Osteoblast (primary cell): Measurements from ENCODE around the gene RPLP1. TPM values are rescaled to one million over a fixed set of nuclear protein-coding genes. Genes with fewer than 3 reads are reported as not detected.

Experiments used
- DNase-seq: peaks from one replicate; pipeline ENCODE4 v3.0.0; 2011; ENCODE audit warnings: low spot score, mixed read lengths; ENCODE audit not compliant: insufficient read length; ENCODE audit errors: missing footprints
- H2AFZ ChIP-seq: 2 replicates; pipeline ENCODE4 v1.6.0; 2011; ENCODE audit warnings: mild to moderate bottlenecking, low read length
- H3K27ac ChIP-seq: 2 replicates; pipeline ENCODE4 v1.5.1; 2011; ENCODE audit warnings: mild to moderate bottlenecking, low read depth, low read length, moderate library complexity
- H3K27me3 ChIP-seq: 2 replicates; pipeline ENCODE4 v1.6.0; 2012; ENCODE audit warnings: mild to moderate bottlenecking, control low read depth, inconsistent platforms, low read length, moderate library complexity; ENCODE audit not compliant: insufficient read depth
- H3K36me3 ChIP-seq: 2 replicates; pipeline ENCODE4 v1.5.1; 2011; ENCODE audit warnings: mild to moderate bottlenecking, low read length, control low read depth, moderate library complexity; ENCODE audit not compliant: insufficient read depth
- H3K4me1 ChIP-seq: 2 replicates; pipeline ENCODE4 v1.5.1; 2011; ENCODE audit warnings: mild to moderate bottlenecking, low read length, control low read depth, moderate library complexity; ENCODE audit not compliant: insufficient read depth
- H3K4me2 ChIP-seq: 2 replicates; pipeline ENCODE4 v1.6.0; 2011; ENCODE audit warnings: mild to moderate bottlenecking, low read length; ENCODE audit not compliant: insufficient read depth
- H3K4me3 ChIP-seq: fragments of 200-600 bp; sonication (generic); 3 replicates; pipeline ENCODE4 v1.5.1; 2012; ENCODE audit warnings: mild to moderate bottlenecking, low read length, inconsistent platforms; ENCODE audit not compliant: insufficient read depth
- H3K79me2 ChIP-seq: 2 replicates; pipeline ENCODE4 v1.6.0; 2012; ENCODE audit warnings: mild to moderate bottlenecking, low read length, control low read depth, inconsistent platforms; ENCODE audit not compliant: insufficient read depth
- H3K9me3 ChIP-seq: 2 replicates; pipeline ENCODE4 v1.5.1; 2011; ENCODE audit warnings: low read depth, low read length, control low read depth
- H4K20me1 ChIP-seq: 2 replicates; pipeline ENCODE4 v1.6.0; 2012; ENCODE audit warnings: mild to moderate bottlenecking, low read length, control low read depth; ENCODE audit not compliant: insufficient read depth
- total RNA-seq: library from RNA; depleted of rRNA; stranded (reverse); fragments of >200 nt; gene quantifications from 2 replicates; pipeline ENCODE4 v1.2.3, GENCODE V29; 2012
- TF ChIP-seq, protein P1 (sequence below): IDR thresholded peaks from 2 replicates; pipeline ENCODE4 v1.5.1; 2011; ENCODE audit warnings: mild to moderate bottlenecking, low read depth, low read length, moderate library complexity; ENCODE audit errors: extremely low read depth

RPLP1 gene
- total RNA-seq, 1 donor, result 71.7 TPM

DNA sequence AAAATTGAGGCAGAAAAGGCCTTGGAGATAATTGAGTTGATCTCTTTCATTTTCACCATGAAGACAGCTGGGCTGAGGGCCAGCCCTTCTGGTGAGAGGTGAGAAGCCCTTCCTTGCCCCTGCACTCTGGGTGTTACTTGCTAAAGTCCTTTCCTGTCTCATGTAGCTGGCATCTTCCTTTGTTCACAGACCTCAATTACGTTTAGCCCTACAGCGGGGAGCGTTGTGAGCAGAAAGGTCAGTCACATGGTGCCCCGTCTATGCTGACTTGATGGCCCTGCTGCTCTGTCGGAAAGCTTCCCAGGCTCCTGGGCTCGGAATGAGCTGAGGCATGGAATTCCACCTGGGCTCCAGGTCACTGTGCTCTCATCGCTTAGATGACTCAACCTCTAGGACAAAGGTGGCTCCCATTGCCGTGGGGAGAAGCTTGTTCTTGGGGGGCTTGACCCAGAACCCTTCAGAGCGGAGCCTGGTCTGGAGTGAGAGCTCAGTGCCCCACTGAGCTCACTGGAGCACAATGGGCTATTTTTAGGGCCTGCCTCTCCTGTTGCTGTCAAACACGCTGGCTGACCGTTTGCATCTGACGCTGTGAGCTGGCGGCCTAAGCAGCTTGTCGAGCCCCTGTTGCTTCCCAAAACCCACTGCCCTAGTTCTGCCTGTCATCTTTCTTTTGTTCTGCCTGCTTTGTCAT is 47.0 kb downstream of the RPLP1 start:
- DNase-seq, result no peak
- Histone ChIP-seq H4K20me1 (no peaks in the 10 kb centered on the region), H3K27me3 (peaks cover 14% of the 10 kb centered on the region), H3K9me3 (no peaks in the 10 kb centered on the region), H3K4me1 (no peaks in the 10 kb centered on the region), H2AFZ (no peak overlapping the region), H3K4me2 (no peak overlapping the region), H3K36me3 (no peaks in the 10 kb centered on the region), H3K27ac (no peak overlapping the region), H3K79me2 (no peaks in the 10 kb centered on the region), H3K4me3 (no peak overlapping the region)
- TF ChIP-seq, protein P1, sequence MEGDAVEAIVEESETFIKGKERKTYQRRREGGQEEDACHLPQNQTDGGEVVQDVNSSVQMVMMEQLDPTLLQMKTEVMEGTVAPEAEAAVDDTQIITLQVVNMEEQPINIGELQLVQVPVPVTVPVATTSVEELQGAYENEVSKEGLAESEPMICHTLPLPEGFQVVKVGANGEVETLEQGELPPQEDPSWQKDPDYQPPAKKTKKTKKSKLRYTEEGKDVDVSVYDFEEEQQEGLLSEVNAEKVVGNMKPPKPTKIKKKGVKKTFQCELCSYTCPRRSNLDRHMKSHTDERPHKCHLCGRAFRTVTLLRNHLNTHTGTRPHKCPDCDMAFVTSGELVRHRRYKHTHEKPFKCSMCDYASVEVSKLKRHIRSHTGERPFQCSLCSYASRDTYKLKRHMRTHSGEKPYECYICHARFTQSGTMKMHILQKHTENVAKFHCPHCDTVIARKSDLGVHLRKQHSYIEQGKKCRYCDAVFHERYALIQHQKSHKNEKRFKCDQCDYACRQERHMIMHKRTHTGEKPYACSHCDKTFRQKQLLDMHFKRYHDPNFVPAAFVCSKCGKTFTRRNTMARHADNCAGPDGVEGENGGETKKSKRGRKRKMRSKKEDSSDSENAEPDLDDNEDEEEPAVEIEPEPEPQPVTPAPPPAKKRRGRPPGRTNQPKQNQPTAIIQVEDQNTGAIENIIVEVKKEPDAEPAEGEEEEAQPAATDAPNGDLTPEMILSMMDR, result no peak

DNA sequence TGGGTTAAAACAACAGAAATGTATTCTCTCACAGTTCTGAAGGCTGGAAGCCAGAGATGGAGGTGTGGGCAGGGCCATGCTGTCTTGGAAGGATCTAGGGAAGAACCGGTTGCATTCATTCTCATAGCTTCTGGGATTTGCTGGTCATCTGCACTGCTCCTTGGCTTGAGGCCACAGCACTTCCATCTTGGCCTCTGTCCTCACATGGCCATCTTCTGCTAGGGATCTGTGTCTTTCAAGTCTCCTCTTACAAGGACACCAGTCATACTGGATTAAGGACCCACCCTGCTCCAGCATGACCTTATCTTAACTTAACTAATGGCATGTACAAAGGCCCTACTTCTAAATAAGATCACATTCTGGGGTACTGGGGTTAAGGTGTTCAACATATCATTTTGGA is 47.7 kb downstream of the RPLP1 start:
- peaks cover 12% of the 10 kb centered on the region for H3K27me3 ChIP-seq
- H2AFZ ChIP-seq, result no peak overlapping the region
- no peak for DNase-seq
- H3K79me2 ChIP-seq, result no peaks in the 10 kb centered on the region
- no peak overlapping the region for H3K27ac ChIP-seq
- H3K9me3 ChIP-seq, result no peaks in the 10 kb centered on the region
- TF ChIP-seq, protein P1, result no peak
- no peak overlapping the region for H3K4me2 ChIP-seq
- H3K36me3 ChIP-seq, result no peaks in the 10 kb centered on the region
- no peak overlapping the region for H3K4me3 ChIP-seq
- no peaks in the 10 kb centered on the region for H3K4me1 ChIP-seq
- no peaks in the 10 kb centered on the region for H4K20me1 ChIP-seq

DNA sequence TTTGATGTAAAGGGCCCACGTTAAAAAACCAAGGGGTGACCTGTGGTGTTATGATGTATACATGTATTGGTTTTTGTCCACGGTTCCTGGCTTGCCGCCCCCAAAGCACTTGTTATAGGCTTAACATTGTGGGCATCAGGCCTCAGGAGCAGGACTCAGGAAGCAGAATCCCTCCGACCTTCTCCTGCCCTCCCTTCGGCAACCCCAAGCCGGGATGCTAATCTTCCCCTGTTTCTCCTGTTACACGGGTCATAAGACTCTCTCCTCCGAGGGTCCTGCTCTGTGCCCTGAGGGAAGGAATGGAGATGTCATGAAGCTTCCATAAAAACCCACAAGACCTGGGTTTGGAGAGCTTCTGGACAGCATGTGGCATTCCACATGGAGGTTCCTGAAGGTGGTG is 48.8 kb downstream of the RPLP1 start:
- no peaks in the 10 kb centered on the region for H4K20me1 ChIP-seq
- no peak overlapping the region for H3K27ac ChIP-seq
- no peak for DNase-seq
- H3K4me2 ChIP-seq, result no peak overlapping the region
- no peaks in the 10 kb centered on the region for H3K4me1 ChIP-seq
- H3K36me3 ChIP-seq, result no peaks in the 10 kb centered on the region
- no peak overlapping the region for H3K4me3 ChIP-seq
- no peaks in the 10 kb centered on the region for H3K9me3 ChIP-seq
- H2AFZ ChIP-seq, result no peak overlapping the region
- H3K79me2 ChIP-seq, result no peaks in the 10 kb centered on the region
- H3K27me3 ChIP-seq, result peaks cover 8% of the 10 kb centered on the region
- TF ChIP-seq, protein P1, result no peak

DNA sequence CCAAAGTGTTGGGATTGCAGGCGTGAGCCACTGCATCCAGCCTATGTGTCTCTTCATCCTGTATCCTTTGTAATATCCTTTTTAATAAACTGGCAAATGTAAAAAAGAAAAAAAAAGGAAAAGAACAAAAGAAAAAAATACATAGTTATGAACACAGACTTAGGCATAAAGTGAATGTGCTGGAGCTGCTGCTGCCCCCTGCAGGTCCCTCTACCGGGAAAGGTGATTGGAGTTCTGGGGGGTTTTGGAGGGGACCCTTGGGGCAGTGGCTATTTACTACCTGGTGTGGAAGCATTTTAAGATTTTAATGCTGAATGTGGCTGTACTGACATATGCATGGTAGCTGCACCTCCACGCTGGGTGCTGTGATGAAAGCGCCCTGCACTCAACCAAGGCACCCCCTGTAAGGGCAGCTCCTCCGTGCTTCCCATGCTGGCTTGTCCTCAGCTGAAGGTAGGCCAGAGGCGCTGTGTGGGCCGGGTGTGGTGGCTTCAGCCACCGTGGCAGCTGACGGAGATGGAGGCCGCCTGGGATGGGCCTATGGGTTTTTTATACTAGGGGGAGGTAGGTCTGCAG is 49.9 kb downstream of the RPLP1 start:
- Histone ChIP-seq H4K20me1 (no peaks in the 10 kb centered on the region), H3K79me2 (no peaks in the 10 kb centered on the region), H2AFZ (no peak overlapping the region), H3K4me1 (no peaks in the 10 kb centered on the region), H3K4me2 (no peak overlapping the region), H3K36me3 (no peaks in the 10 kb centered on the region), H3K27me3 (peaks cover 5% of the 10 kb centered on the region), H3K9me3 (no peaks in the 10 kb centered on the region), H3K4me3 (no peak overlapping the region), H3K27ac (no peak overlapping the region)
- TF ChIP-seq, protein P1, result peak; percentile 27
- no peak for DNase-seq
